Activated CD4-positive, CD25-positive, alpha-beta regulatory T cell treated with anti-CD3 and anti-CD28 coated beads, Interleukin-2, amount 50 U/mL, for 24 hours (primary cell): Measurements from ENCODE around the gene HSBP1L1.

Source experiments
- ATAC-seq, 2 donors: fragments of 150-1000 bp; cut with Tn5 transposase; one replicate each; pipeline ENCODE4 v1.10.0; 2021; ENCODE audit warnings: mild to moderate bottlenecking in 1 of 2, moderate library complexity in 1 of 2

The HSBP1L1 gene

GRCh38 chr18:79930020-79930642 is 34.3 kb upstream of the HSBP1L1 start:
- ATAC-seq = no peak

DNA sequence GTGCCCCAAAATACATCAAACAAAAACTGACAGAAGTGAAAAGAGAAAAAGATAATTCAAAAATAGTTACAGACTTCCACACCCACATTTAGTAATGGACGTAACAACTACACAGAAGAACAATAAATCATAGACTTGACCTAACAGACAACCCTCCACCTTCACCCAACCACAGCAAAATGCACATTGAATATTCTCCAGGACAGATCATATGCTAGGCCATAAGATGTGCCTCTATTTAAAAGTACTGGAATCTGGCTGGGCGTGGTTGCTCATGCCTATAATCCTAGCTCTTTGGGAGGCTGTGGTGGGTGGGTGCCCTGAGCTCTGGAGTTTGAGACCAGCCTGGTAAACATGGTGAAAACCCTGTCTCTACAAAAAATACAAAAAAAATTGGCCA is 33.0 kb upstream of the HSBP1L1 start:
- ATAC-seq = no peak

DNA sequence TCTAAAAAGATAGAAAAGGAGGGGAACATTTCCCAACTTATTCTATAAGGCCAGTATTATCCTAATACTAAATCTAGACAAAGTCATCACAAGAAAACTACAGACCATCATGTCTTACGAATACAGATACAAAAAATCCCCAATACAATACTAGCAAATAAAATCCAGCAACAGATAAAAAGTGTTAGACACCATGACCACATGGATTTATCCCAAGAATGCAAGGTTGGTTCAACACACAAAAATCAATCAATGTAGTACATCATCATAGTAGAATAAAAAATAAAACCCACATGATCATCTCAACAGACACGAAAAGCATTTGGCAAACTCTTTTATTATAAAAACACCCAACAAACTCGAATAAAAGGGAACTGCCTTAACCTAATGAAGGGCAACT is 31.5 kb upstream of the HSBP1L1 start:
- no peak for ATAC-seq

- ATAC-seq = no peak
These were observed 30.7 kb upstream of the HSBP1L1 start for GRCh38 chr18:79933765-79934164.

DNA sequence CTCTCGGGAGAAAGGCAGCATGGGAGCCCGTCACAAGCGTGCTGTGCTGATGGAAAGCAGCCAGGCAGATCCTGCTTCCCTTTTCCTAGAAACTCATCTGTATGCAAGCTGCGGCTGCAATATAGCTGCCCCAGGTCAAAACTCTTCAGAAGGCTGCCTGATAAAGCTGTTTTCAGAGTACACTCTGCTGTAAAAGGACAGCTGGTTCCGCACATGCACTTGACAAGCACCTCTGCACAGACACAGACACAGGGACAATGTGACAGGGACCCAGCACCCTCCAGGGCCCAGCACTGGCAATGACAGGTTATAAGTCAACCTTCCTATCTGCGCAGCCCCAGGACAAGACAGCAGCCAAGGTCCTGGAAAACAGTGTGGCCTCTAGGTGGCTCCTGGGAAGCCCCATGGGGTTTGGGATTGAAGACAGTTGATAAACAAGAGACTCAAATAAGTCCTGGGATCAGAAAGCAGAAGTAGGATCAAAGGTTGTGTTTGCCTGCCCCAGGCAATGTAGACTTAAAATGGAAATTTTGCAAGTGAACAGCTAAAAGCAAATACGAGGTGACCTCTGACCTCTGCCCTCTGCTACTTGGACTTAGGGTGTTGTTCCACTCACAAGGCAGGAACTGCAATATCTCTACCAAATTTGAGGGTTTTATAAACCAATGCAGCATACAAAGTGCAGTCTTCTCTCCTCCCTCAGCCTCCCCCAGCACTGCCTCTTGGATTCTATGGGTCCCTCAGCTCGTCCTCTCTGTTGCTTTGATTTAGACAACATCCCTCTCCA is 29.9 kb upstream of the HSBP1L1 start:
- ATAC-seq = no peak

GRCh38 chr18:79935098-79935480 is 29.4 kb upstream of the HSBP1L1 start:
- ATAC-seq = no peak

- no peak for ATAC-seq
These were observed 28.9 kb upstream of the HSBP1L1 start for GRCh38 chr18:79935499-79935898.

- no peak for ATAC-seq
These were observed 28.5 kb upstream of the HSBP1L1 start for GRCh38 chr18:79935925-79936324.

DNA sequence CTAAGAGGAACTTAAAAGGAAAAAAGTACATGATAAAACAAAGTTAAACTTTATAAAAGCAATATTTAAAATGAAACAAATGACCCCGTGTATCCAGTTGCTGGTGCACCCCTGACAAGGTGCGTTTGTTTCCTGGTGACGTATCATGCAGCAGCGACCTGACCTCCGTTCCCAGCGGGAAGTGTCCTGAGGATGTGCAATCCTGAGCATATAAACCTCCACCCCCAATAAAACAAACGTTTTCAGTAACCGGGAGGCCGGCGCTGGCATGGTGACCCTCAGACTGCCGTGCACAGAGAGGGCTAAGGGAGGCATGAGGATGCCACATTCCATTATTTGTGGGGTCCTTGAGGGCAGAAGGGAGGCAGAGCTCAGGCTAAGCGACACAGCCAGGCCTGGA is 27.8 kb upstream of the HSBP1L1 start:
- ATAC-seq = no peak

- ATAC-seq = no peak
These were observed 27.2 kb upstream of the HSBP1L1 start for GRCh38 chr18:79937103-79937860.

- no peak for ATAC-seq
These were observed 26.2 kb upstream of the HSBP1L1 start for GRCh38 chr18:79938196-79938595.

GRCh38 chr18:79939096-79939495 is 25.3 kb upstream of the HSBP1L1 start:
- no peak for ATAC-seq

DNA sequence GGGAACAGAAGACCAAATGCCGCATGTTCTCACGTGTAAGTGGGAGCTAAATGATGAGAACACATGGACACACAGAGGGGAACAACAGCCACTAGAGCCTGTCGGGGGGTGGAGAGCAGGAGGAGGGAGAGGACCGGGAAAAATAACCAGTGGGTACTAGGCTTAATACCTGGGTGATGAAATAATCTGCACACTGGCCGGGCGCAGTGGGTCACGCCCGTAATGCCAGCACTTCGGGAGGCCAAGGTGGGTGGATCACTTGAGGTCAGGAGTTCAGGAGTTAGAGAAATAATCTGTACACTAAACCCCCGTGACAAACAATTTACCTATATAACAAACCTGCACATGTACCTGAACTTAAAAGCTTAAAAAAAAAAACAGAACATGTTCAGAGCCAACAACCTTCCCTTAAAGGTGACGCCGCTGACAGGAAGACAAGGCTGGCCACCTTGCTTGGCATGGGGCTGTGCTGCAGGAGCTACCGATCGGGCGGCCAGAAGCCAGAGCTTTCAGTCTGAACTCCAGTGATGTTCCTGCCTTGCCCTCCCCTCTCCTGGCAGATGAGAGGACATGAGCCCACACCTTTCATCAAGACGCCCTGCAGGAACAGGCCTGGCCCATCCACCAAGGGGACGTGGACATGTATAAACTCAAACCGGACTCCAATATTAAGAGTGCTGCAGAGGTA is 24.2 kb upstream of the HSBP1L1 start:
- no peak for ATAC-seq

DNA sequence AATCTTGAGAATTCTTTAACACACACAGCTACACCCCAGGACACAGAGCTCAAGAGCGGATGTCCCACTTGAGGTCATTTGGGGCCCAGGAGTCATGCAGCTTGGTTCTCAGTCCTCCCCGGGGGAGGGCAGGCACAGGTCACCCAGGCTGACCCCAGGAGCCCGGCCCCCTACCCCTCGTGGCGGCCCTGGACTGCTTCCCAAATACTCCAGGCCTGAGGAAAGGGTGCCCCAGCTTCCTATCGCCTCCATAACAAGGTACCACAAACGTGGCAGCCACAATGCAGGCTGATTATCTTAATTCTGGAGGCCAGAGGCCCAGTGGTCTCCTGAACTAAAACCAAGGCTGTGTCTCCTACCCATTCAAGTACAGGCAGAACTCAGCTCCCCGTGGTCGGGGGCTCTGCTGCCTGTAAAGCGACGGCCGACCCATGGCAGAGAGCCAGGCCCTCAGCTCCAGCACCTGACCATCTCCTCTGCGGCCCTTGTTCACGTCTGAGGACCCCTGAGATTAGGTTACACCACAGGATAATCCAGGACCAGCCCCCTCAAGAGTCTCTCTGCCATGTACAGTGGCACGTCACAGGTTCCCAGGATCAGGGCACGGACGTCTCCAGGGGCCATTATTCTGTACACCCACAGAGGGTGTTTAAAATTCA is 23.5 kb upstream of the HSBP1L1 start:
- ATAC-seq = no peak

GRCh38 chr18:79941473-79942119 is 22.8 kb upstream of the HSBP1L1 start:
- no peak for ATAC-seq

DNA sequence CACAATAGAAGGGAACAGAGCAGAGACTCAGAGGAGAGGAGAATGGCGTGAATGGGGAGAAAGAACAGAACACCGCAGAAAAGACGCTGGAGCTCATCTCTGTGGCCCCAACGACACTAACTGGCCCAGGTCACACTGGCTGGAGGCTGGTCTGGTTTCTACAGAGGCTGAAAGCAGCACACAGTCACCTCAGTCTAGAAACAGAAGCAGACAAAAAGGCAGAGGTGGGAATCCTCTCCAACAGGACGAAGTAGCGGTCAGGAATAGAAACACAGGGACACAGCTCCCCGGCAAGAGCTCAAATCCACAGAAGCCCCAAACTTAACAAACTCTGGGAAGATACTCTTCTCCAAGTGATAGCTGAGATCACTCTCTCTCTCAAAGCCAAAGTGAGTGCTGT is 22.2 kb upstream of the HSBP1L1 start:
- ATAC-seq = no peak

GRCh38 chr18:79942786-79943607 is 21.4 kb upstream of the HSBP1L1 start:
- ATAC-seq = no peak

DNA sequence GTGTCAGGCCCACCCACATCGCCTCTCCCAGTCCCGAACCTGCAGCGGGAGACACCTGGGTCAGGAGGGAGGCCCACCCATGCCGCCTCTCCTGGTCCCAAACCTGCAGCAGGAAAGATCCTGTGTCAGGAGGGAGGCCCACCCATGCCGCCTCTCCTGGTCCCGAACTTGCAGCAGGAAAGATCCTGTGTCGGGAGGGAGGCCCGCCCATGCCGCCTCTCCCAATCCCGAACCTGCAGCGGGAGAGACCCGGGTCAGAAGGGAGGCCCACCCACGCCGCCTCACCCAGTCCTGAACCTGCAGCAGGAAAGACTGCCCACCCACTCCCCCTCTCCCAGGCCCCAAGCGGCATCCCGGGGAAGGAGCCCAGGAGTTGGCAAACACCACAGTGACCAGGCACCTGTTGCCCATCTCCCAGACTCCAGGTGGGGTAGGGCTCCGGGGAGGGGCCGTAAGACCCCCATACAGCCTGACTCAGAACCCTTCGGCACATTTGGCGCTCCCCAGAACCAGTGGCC is 20.8 kb upstream of the HSBP1L1 start:
- ATAC-seq = no peak

DNA sequence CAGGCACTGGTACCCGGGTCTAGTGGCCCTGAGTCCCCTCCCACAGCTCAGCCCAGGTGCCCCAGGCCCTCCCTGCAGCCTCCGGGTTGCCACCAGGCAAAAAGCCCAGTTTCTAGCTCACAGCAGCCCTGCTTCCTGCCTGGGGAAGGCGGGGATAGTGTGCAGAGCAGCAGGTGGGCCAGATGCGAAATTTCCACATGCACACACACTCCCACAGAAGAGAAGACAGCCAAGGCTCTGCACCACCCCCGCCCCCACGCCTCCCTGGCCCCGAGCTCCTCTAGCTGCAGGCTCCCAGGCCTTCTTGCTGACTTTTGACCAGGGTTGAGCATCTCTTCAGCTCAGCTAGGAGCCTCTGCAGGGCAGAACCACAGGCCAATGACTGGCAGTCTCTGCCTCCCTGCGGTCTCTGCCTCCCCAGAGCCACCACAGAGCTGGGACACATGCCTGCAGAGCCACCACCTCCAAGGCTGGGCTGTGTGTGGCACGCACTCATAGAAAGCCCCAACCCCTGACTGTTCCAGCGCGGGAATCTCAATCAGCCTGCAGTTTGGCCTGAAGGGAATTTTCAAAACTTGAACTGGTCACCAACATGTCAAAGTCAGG is 20.2 kb upstream of the HSBP1L1 start:
- peak; percentile 45 to 51 for ATAC-seq

- peak in 1 of 2 donors; percentile 9 for ATAC-seq
These were observed 19.7 kb upstream of the HSBP1L1 start for GRCh38 chr18:79944746-79945117.
